H9 (cell line): Measurements from ENCODE around the gene ARR3. TPM values are rescaled to one million over a fixed set of nuclear protein-coding genes. Genes with fewer than 3 reads are reported as not detected.

Experiments
- DNase-seq: peaks from one replicate; pipeline ENCODE4 v3.0.0-alpha.2; 2017
- H2AFZ ChIP-seq: one replicate; pipeline ENCODE4 v1.6.1; 2013; ENCODE audit warnings: mild to moderate bottlenecking, low read length, control low read depth, moderate library complexity
- H2AK5ac ChIP-seq: 2 replicates; pipeline ENCODE4 v1.6.1; 2013; ENCODE audit warnings: low read length, control low read depth, mixed read lengths; ENCODE audit not compliant: insufficient read length
- H2BK120ac ChIP-seq: one replicate; pipeline ENCODE4 v1.6.1; 2013; ENCODE audit warnings: low read depth, mild to moderate bottlenecking, low read length, control low read depth, inconsistent platforms; ENCODE audit not compliant: poor library complexity, severe bottlenecking
- H2BK12ac ChIP-seq: 2 replicates; pipeline ENCODE4 v1.6.1; 2013; ENCODE audit warnings: low read length, control low read depth, mixed read lengths, low read depth; ENCODE audit not compliant: insufficient read length
- H2BK15ac ChIP-seq: 2 replicates; pipeline ENCODE4 v1.6.1; 2013; ENCODE audit warnings: low read depth, low read length, control low read depth
- H2BK20ac ChIP-seq: one replicate; pipeline ENCODE4 v1.6.1; 2013; ENCODE audit warnings: low read depth, mild to moderate bottlenecking, low read length, control low read depth, inconsistent platforms; ENCODE audit not compliant: poor library complexity, severe bottlenecking
- H2BK5ac ChIP-seq: 2 replicates; pipeline ENCODE4 v1.6.1; 2013; ENCODE audit warnings: low read length, control low read depth, mixed read lengths; ENCODE audit not compliant: insufficient read length
- H3K14ac ChIP-seq: 2 replicates; pipeline ENCODE4 v1.6.1; 2013; ENCODE audit warnings: low read length, control low read depth; ENCODE audit not compliant: insufficient read depth
- H3K18ac ChIP-seq: 2 replicates; pipeline ENCODE4 v1.6.1; 2013; ENCODE audit warnings: low read depth, mild to moderate bottlenecking, mixed read lengths, low read length, control low read depth; ENCODE audit not compliant: insufficient read length
- H3K23ac ChIP-seq: 2 replicates; pipeline ENCODE4 v1.6.1; 2013; ENCODE audit warnings: low read length, control low read depth, mixed read lengths, low read depth; ENCODE audit not compliant: insufficient read length
- H3K23me2 ChIP-seq: 2 replicates; pipeline ENCODE4 v1.6.1; 2013; ENCODE audit warnings: low read depth, mild to moderate bottlenecking, mixed read lengths, low read length, control low read depth; ENCODE audit not compliant: insufficient read length, poor library complexity, severe bottlenecking
- H3K27ac ChIP-seq: 2 replicates; pipeline ENCODE4 v1.5.1; 2013; ENCODE audit warnings: low read length, control low read depth, mixed read lengths, low read depth; ENCODE audit not compliant: insufficient read length
- H3K27me3 ChIP-seq: 2 replicates; pipeline ENCODE4 v1.6.1; 2013; ENCODE audit warnings: low read length, control low read depth, inconsistent platforms; ENCODE audit not compliant: insufficient read depth
- H3K4ac ChIP-seq: 2 replicates; pipeline ENCODE4 v1.6.1; 2013; ENCODE audit warnings: low read depth, mild to moderate bottlenecking, control low read depth, inconsistent platforms, low read length, moderate library complexity
- H3K4me1 ChIP-seq: 2 replicates; pipeline ENCODE4 v1.6.1; 2013; ENCODE audit warnings: low read length, control low read depth, inconsistent platforms; ENCODE audit not compliant: insufficient read depth
- H3K4me2 ChIP-seq: 2 replicates; pipeline ENCODE4 v1.6.1; 2013; ENCODE audit warnings: low read length, control low read depth, mixed read lengths; ENCODE audit not compliant: insufficient read length, insufficient read depth
- H3K56ac ChIP-seq: 2 replicates; pipeline ENCODE4 v1.6.1; 2013; ENCODE audit warnings: low read depth, mild to moderate bottlenecking, mixed read lengths, low read length, control low read depth; ENCODE audit not compliant: insufficient read length
- H3K79me1 ChIP-seq: 2 replicates; pipeline ENCODE4 v1.6.1; 2013; ENCODE audit warnings: low read depth, mild to moderate bottlenecking, moderate library complexity, low read length, control low read depth, inconsistent platforms; ENCODE audit not compliant: insufficient read depth, poor library complexity, severe bottlenecking
- H3K79me2 ChIP-seq: 2 replicates; pipeline ENCODE4 v1.6.1; 2013; ENCODE audit warnings: low read length, control low read depth, inconsistent platforms; ENCODE audit not compliant: insufficient read depth
- H3K9ac ChIP-seq: 2 replicates; pipeline ENCODE4 v1.6.1; 2013; ENCODE audit warnings: low read length, control low read depth, mixed read lengths; ENCODE audit not compliant: insufficient read length; ENCODE audit errors: extremely low read depth
- H3K9me3 ChIP-seq: one replicate; pipeline ENCODE4 v1.6.1; 2013; ENCODE audit warnings: low read depth, low read length, inconsistent platforms; ENCODE audit not compliant: control insufficient read depth
- H3T11ph ChIP-seq: one replicate; pipeline ENCODE4 v1.6.1; 2013; ENCODE audit warnings: mild to moderate bottlenecking, low read length, control low read depth, inconsistent platforms
- H4K20me1 ChIP-seq: one replicate; pipeline ENCODE4 v1.6.1; 2013; ENCODE audit not compliant: control insufficient read depth, insufficient read length, insufficient read depth
- H4K5ac ChIP-seq: 2 replicates; pipeline ENCODE4 v1.6.1; 2013; ENCODE audit warnings: low read depth, mild to moderate bottlenecking, mixed read lengths, low read length, control low read depth; ENCODE audit not compliant: insufficient read length
- H4K8ac ChIP-seq: replicated peaks from 2 replicates; pipeline ENCODE4 v1.6.1; 2013; ENCODE audit warnings: low read length, control low read depth, mixed read lengths, low read depth; ENCODE audit not compliant: insufficient read length
- H4K91ac ChIP-seq: 2 replicates; pipeline ENCODE4 v1.6.1; 2013; ENCODE audit warnings: low read depth, mild to moderate bottlenecking, moderate library complexity, mixed read lengths, low read length, control low read depth; ENCODE audit not compliant: insufficient read length
- H3K27ac Mint-ChIP-seq, 3 experiments: 2 replicates in 2 of 3; 3 replicates in 1 of 3; pipeline ENCODE4 v1.8.0; 2020 to 2021; ENCODE audit warnings: mixed read lengths in 3 of 3, mild to moderate bottlenecking in 1 of 3, moderate library complexity in 1 of 3
- H3K27me3 Mint-ChIP-seq: 2 replicates; pipeline ENCODE4 v1.8.0; 2021; ENCODE audit warnings: low read depth, mild to moderate bottlenecking, moderate library complexity, mixed read lengths
- H3K36me3 Mint-ChIP-seq, 3 experiments: 2 replicates in 2 of 3; 3 replicates in 1 of 3; pipeline ENCODE4 v1.8.0; 2020 to 2021; ENCODE audit warnings: low read depth in 3 of 3, mixed read lengths in 3 of 3; ENCODE audit not compliant: insufficient read depth in 1 of 3
- H3K4me1 Mint-ChIP-seq, 2 experiments: 2 replicates each; pipeline ENCODE4 v1.8.0; 2020; ENCODE audit warnings: mixed read lengths in 2 of 2
- H3K4me3 Mint-ChIP-seq, 2 experiments: 2 replicates in 1 of 2; 3 replicates in 1 of 2; pipeline ENCODE4 v1.8.0; 2020 to 2021; ENCODE audit warnings: mild to moderate bottlenecking in 2 of 2, mixed read lengths in 2 of 2, moderate library complexity in 1 of 2
- H3K9me3 Mint-ChIP-seq, 2 experiments: 2 replicates in 1 of 2; 3 replicates in 1 of 2; pipeline ENCODE4 v1.8.0; 2020; ENCODE audit warnings: mild to moderate bottlenecking in 2 of 2, mixed read lengths in 2 of 2, moderate library complexity in 1 of 2
- CTCF ChIP-seq: fragments of 200-600 bp; sonication (generic); conservative IDR thresholded peaks from 3 replicates; pipeline ENCODE4 v1.8.0; 2021; ENCODE audit warnings: antibody characterized with exemption, mild to moderate bottlenecking
- WGBS: extraction: QIAGEN DNeasy Blood & Tissue Kit; methylation state at CpG from one replicate; pipeline ENCODE4 v1.1.7; 2013; ENCODE audit warnings: missing lambda C conversion rate, low lambda C conversion rate, mixed read lengths; ENCODE audit not compliant: insufficient read length; ENCODE audit errors: extremely low coverage; 5-methylcytosine and 5-hydroxymethylcytosine counted together
- total RNA-seq: library from RNA; stranded (reverse); gene quantifications from 2 replicates; pipeline ENCODE4 v1.2.1, GENCODE V29; 2021

ARR3 gene
- total RNA-seq, 1 experiment from 2014 or later, result not detected

GRCh38 chrX:70254909-70255308 lies 13.2 kb upstream of the ARR3 start:
- Histone ChIP-seq H4K5ac (no peak overlapping the region), H3K18ac (no peak overlapping the region), H3K4me2 (no peak overlapping the region), H4K20me1 (no peaks in the 10 kb centered on the region), H2AK5ac (no peak overlapping the region), H4K8ac (no peak overlapping the region), H3K79me2 (no peaks in the 10 kb centered on the region), H2BK20ac (no peak overlapping the region), H3K79me1 (no peaks in the 10 kb centered on the region), H3T11ph (no peak overlapping the region), H3K9me3 (peaks cover 46% of the 10 kb centered on the region), H2BK12ac (no peak overlapping the region), H3K4ac (no peak overlapping the region), H3K23me2 (no peaks in the 10 kb centered on the region), H2AFZ (no peak overlapping the region), H2BK15ac (no peak overlapping the region), H3K4me1 (no peaks in the 10 kb centered on the region), H2BK120ac (no peak overlapping the region), H3K56ac (no peak overlapping the region), H3K14ac (no peak overlapping the region), H3K27ac (no peak overlapping the region), H3K9ac (no peak overlapping the region), H2BK5ac (no peak overlapping the region), H3K23ac (no peak overlapping the region), H4K91ac (no peak overlapping the region), H3K27me3 (no peaks in the 10 kb centered on the region)
- peaks cover 73 to 82% of the 10 kb centered on the region in 2 experiments for H3K9me3 Mint-ChIP-seq
- H3K36me3 Mint-ChIP-seq, result peaks cover 0 to 5% (median 4%) of the 10 kb centered on the region in 3 experiments; a peak in 3 of 7 replicates
- H3K27ac Mint-ChIP-seq, result no peak overlapping the region
- peaks cover 10% of the 10 kb centered on the region in 2 experiments for H3K4me1 Mint-ChIP-seq
- no peak overlapping the region for H3K4me3 Mint-ChIP-seq
- no peaks in the 10 kb centered on the region for H3K27me3 Mint-ChIP-seq
- TF ChIP-seq CTCF, result no peak
- DNase-seq, result no peak
- no CpG with 5 or more reads among the region's 3 CpGs for WGBS
